NCI-H460 (cell line): ENCODE results near the gene PLP2. TPM values are rescaled to one million over a fixed set of nuclear protein-coding genes. Genes with fewer than 3 reads are reported as not detected.

Experiments
- DNase-seq: peaks from one replicate; pipeline ENCODE4 v3.0.0-alpha.2; 2016; ENCODE audit warnings: low read depth; ENCODE audit errors: extremely low read depth
- total RNA-seq: library from RNA; depleted of rRNA; stranded (reverse); fragments of >200 nt; shearing (Covaris generic); gene quantifications from 2 replicates; pipeline ENCODE4 v1.2.3, GENCODE V29; 2014

Gene PLP2
- total RNA-seq, 1 experiment from 2014 or later, result 249 TPM

GRCh38 chrX:49184294-49185281 is 12.9 kb downstream of the PLP2 start:
- DNase-seq, result peak; percentile 95

DNA sequence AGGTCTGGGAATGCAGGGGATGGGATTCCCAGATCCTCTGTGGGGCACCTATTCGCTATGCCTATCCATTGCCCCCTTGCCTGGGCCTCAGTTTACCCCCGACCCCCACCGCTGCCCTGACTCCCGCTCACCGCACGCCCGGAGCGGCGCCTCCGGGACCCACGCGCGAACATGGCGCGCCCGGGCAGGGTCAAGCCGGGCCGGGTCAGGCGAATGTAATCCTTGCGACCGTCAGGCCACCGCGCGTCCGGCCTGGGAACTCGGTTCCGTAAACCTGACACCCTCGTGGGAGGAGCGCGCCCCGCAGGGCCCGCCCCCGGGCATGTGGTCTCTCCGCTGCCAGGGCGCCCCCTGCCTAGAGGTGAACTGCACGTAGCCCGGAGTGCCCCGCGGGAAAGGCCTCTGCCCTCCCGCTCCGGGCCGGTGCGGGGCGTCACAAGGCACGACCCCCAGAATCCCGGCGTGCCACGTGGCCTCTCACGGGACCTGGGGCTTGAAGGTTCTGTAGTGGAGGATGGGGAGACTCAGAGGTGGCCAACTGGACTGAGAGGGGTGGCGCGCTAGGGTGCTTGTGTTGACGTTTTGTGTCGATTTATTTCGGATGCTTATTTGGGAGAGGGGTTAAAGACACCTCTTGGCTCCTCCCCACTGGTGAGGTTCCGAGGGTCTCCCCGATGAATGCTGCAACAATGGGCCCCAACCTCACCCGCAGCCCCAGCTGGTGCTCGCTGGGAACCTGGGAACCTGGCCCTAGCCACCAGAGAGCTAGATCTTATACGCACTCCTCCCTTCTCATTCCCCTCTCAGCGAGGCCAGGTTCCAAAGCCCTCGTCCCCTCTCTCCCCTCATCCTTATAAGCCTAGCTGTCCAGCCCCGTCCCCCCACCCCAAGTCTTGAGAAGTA is 14.7 kb downstream of the PLP2 start, which contains the start of gene PRICKLE3:
PRICKLE3 (minus strand) TSS at position 249 of the 903 bp plus-strand sequence; CDS start at position 173, 76 bp downstream.
- DNase-seq, result peak; percentile 75

DNA sequence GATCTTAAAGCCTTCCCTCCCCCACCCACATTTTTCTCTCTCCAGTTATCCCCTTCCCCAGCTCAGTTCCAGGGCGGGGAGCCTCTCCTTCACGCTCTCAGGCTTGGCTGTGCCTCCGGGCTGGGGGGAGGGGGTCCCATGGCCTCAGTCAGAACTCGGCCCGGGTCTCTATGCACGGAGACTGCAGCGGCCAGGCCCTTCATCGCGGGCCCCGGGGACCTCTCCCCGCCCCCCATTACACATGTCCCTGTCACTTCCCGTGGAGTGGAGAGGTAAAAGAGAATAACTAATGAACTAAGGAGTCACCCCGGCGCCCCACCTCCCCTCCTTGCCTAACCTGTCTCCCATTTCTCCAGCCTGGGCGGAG is 15.3 kb downstream of the PLP2 start:
- no peak for DNase-seq

DNA sequence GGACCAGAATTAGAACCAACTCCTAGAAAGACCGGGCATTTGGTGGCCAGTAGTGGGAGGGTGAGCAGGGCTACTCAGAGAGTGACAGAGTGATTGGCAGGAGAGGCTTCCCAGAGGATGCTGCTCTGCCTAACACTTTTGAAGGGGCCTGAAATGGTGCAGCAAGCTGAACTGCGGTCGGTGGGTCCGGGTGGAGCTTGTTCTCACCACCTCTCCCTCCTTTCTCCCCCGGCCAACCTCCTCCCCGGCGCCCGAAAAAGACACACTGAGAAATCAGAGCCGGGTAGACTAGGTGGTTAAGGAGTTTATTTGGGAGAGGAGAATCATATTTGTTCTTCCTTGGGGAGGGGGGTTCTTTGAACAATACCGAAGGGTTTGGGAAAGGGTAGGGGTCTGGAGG is 15.8 kb downstream of the PLP2 start:
- no peak for DNase-seq

DNA sequence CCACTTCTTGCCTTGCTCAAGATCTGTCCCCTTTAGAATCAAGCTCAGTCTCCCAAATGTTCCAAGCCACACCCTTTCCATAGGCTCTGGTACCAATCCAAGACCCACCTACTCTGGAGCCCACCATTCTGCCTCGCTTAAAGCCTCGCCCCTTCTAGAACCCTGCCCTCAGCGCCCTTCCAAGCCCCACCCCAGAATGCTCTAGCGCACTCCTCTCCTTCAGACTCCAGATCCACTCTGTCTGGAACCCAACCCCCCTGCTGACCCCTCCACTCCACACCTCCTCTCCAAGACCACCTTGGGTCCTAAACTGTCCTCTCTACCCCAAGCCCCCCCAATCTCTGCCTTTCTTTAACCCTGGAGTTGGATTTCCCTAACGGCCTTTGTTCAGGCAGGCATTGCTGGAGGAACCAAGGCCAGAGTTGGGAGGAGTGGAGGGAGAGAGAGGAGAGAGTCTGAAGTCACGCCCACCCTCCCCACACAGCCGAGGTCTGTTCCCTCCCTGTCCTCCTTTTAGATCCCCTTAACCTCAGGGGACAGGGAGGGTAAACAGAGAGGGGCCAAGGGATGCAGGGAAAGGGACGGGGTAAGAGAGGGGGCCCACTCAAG is 16.9 kb downstream of the PLP2 start:
- DNase-seq, result no peak

GRCh38 chrX:49189606-49190005 is 17.9 kb downstream of the PLP2 start:
- no peak for DNase-seq

DNA sequence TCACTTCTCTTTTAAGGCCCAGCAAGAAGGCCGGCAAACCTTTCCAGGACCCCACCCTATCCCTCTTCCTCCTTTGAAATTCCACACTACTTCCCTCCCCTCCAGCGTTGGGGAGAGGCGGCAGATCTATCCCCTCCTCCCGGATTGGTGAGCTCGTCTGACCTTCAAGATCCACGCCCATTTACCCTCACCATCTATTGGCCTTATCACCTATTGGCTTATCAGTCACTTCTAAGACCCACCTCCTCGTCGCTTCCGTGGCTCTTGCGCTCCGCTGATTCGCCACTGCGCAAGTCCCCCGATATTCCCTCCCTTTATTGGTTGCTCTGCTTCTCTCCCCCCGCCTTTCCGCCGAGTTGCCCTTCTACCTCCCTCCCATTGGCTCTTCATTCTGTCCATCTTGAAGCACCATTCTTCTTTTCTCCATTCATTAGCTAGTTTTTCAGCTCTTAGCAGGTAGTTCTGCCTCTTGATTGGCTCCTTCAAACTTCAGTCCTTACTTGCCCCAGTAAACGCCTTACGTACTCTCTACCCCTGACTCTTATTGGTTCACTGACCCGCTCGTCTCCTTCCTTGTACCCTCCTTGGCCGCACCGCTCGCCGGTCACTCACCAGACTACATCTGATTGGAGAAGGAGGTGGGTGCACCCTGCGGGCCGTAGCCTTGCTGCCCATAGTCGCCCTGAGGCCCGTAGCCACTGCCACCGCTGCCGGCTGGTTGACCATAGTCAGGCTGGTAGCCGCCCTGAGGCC is 19.3 kb downstream of the PLP2 start:
- peak; percentile 99 for DNase-seq

DNA sequence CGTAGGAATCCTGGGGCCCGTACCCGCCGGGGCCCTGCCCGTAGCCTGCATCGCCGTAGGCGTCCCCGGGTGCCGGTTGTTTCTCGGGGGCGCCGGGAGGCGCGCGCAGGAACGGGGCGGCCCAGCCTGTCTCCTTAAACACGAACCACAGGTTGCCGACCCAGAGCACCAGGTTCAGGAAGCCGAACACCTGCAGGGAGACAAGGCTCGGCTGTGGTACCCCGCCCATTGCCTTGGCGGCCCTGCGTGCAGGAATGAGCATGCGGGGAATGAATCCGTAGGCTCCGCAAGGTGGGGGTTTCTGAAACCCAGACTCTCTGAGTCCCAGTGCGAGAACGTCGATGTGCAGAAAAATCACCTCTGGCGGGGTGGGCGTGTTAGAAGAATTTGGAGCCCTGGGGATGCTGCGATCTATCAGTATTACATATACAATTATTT is 19.9 kb downstream of the PLP2 start:
- DNase-seq, result no peak

- DNase-seq, result no peak
Measured at GRCh38 chrX:49192722-49193328, 21.1 kb downstream of the PLP2 start.

DNA sequence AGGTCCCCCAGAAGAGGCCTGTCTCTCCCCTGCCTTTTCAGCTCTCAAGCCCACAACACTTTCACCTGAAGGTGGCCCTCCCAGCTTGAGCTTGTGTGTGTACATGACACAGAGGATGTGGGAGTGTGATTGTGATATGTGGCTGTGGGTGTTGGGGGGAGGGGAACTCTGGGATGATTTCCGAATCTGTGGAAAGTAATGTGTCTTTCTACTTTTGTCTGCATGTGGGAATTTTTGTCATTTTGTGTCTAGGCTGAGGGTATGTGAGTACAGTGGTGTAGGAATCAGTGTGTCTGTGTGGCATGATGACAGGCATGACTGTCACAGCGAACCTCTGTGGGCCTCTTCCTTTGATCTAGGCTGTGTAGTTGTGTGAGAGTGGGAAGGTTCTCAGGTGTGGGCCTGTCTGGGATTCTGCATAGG is 21.9 kb downstream of the PLP2 start:
- DNase-seq, result no peak

DNA sequence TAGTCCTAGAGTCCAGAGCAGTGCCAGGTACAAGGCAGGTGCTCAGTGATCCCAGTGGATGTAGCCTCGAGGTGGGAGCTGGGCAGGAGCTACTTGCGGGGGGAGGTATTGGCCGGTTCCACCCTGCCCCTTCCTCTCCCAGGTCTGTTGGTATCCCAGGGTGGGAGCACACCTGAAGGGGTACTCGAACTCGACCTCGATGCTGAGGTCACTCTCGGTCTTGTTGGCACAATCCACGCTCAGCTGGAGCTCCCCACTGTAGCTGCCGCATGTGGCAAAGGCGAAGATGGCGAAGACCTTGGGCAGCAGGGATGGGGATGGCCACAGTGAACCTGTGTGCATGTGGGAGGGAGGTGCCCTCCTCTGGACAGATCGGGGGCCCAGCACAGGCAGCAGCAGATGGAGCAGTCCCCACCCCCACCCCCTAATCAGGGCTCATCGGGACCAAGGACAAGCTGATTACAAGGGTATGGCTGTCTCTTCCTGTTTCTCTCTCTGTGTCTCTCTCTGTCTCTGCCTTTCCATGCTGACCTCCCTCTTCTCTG is 25.9 kb downstream of the PLP2 start:
- no peak for DNase-seq

DNA sequence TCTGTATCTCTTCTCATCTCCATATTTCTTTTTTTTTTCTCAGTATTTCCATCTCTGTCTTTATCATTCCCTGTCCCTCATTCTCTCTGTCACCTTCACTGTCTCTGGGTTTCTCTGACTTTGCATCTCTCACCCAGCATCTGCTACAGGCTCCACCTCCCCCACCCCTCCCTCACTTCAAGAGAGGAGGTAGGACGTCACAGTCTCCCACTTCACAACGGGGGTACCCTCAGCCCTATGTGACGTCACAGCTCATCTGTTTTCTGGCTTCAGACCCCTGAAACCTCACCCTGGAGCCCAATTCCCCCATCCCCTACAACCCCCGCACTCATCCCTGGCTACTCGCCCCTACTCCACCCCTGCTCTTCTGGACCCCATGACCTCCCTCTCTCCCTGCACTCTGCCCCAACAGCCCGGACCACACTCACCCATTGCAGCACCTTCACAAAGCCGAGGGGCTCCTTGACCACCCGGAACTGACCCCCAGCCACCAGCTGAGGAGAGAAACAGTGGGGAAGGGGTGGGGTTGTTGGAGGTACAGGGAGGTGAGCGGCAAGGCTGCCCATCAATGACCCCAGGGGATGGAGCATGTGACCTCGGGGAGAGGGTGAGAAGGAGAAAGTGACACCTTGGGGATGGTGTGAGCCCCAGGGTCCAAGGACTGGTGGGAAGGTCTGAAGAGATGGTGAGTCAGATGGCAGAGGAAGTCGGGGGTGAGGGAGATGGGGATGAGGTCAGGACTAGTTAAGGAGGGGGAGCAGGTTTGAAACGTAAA is 27.0 kb downstream of the PLP2 start:
- no peak for DNase-seq

- DNase-seq, result no peak
Measured at GRCh38 chrX:49199315-49199595, 27.6 kb downstream of the PLP2 start.

DNA sequence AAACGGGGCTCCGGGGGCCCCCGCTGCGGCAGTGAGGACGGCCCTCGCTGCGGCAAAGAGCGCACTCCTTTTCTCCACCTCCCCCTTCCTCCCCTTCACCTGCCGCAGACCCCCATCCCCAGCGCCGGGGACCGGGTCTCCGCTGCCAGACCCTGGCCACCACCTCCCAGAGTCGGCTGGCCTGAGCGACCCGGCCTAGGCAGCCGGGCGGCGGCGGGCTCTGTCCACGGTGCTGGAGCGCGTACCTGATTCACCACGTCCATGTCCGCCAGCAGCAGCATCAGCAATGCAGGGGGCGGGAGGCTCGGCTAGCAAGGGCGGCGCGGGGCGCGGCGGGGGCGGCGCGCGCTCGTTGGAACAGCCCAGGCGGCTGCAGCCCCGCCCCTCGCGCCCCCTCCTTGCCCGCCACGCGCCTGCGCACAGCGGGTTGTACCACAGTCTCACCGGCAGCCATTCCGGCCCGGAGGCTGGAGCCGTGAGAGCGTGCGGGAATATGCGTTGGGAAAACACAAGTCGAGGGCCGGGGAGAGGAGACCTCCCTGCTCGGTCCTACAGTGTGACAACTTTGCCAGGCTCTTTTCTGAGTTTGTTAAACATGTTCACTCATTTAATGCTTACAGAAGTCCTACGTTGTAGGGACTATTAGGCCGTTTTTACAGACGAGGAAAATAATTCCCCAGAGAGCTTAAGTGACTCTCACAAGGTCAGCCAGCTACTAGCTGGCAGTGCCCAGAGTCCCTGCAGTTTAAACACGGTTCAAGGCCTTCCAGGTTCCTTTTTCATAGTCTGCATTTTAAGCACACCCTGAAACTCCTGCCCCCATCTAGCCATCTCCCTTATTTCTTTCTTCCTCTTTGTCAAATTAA is 28.4 kb downstream of the PLP2 start, which contains the start of gene SYP:
SYP (minus strand) TSS at position 288 of the 866 bp plus-strand sequence; CDS start at position 281, 7 bp downstream.
- DNase-seq, result peak; percentile 85

DNA sequence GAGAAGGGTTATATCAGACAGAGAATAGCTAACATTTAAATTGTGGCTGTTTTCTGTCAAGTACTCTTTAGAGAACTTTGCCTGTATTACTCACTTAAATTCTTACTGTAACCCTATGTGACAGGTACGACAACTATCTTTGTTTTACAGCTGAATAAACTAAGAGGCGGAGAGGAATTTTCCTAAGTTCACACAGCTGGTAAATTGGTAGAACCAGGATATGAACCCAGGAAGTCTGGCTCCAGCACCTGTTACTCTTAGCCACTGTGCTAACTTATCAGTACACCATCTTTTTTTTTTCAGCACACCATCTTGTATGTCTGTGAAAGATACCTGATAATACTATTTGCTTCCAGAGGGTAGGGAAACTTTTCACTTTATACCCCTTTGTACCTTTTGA is 30.3 kb downstream of the PLP2 start:
- no peak for DNase-seq

DNA sequence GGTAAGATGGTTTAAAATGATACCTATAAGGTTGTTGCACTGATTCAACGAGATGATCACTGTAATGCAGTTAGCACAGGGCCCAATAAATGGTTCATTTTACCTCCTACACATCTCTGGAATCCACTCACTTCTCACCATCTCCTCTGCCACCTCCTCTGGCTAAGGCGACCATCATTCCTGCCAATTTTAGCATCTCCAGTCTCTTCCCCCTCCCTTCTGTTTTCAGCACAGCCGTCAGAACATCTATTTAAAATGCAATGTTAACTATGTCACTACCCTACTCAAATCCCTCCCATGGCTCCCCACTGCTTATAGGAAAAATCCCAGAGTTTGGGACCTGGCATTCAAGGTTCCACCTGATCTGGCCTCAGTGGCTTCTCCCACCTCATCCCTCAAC is 31.8 kb downstream of the PLP2 start:
- no peak for DNase-seq

DNA sequence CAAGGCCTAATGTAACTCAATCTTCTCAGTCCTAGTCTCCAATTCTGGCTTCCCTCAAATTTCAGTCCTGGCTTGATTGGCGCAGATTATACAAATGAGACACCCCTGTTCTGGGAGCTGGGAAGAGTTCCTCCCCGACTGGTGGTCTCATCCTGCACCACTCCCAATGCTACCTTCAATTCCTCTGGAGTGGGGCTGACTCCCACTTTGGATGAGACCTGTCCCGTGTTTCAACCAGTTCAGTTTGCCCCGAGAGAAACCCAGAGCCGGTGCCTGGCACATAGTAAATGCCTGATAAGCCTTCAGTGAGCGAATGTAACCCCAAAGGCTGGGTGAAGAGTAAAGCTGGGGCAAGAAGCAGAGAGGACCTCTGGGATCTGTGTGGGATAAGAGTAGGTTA is 32.3 kb downstream of the PLP2 start:
- DNase-seq, result no peak

DNA sequence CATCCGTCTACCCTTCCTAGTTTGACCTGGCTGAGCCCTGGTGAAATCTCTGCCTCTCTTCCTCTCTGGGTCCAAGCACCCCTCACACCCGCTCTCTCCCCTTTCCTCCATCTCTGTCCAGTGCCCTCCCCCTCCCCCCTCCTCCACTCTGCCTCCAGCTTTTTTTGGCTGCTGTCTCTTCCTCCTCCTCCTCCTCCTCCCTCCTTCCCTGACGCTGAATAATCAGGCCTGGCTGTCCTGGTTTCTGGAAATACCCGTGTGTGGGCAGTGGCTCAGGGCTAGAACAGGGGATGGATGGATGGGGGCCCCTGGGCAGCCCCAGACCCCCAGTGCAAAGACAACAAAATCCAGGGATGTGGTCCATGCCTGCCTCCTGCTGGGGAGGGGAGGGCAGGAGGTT is 33.0 kb downstream of the PLP2 start:
- no peak for DNase-seq
